ENCODE results near the gene B3GAT2.

Gene B3GAT2

GRCh38 chr6:70956451-70957283 is at the start of gene B3GAT2:
Gene B3GAT2 (minus strand): TSS chr6:70957060. CDS start chr6:70956429, 631 bp downstream.
- peak within 1 kb of the TSS; percentile 81 for H2AFZ ChIP-seq (ENCODE audit: low read depth, low read length)
- no peaks in the 10 kb centered on the region for H3K9me3 ChIP-seq (ENCODE audit: low read length)
- H3K27me3 ChIP-seq (ENCODE audit: insufficient read depth, low read length): peaks cover 66% of the 10 kb centered on the region
- H3K4me1 ChIP-seq (ENCODE audit: insufficient read depth, low read length): peaks cover 13% of the 10 kb centered on the region
- H3K36me3 ChIP-seq (ENCODE audit: insufficient read depth, low read length): no peaks in the 10 kb centered on the region
- H3K4me3 ChIP-seq (ENCODE audit: low read length): peak within 1 kb of the TSS; percentile 53

GRCh38 chr6:70998148-70998547 is 41.3 kb upstream of the B3GAT2 start:
- Histone ChIP-seq H3K36me3 (ENCODE audit: insufficient read depth, low read length) (no peaks in the 10 kb centered on the region), H3K4me3 (ENCODE audit: low read length) (no peak overlapping the region), H3K9me3 (ENCODE audit: low read length) (no peaks in the 10 kb centered on the region), H2AFZ (ENCODE audit: low read depth, low read length) (no peak overlapping the region), H3K4me1 (ENCODE audit: insufficient read depth, low read length) (no peaks in the 10 kb centered on the region), H3K27me3 (ENCODE audit: insufficient read depth, low read length) (no peaks in the 10 kb centered on the region)

GRCh38 chr6:70997379-70997778 is 40.5 kb upstream of the B3GAT2 start:
- H3K4me3 ChIP-seq (ENCODE audit: low read length): no peak overlapping the region
- no peak overlapping the region for H2AFZ ChIP-seq (ENCODE audit: low read depth, low read length)
- no peaks in the 10 kb centered on the region for H3K27me3 ChIP-seq (ENCODE audit: insufficient read depth, low read length)

GRCh38 chr6:70996106-70996505 is 39.2 kb upstream of the B3GAT2 start:
- H3K36me3 ChIP-seq (ENCODE audit: insufficient read depth, low read length): no peaks in the 10 kb centered on the region
- no peak overlapping the region for H3K4me3 ChIP-seq (ENCODE audit: low read length)
- no peaks in the 10 kb centered on the region for H3K27me3 ChIP-seq (ENCODE audit: insufficient read depth, low read length)
- H3K4me1 ChIP-seq (ENCODE audit: insufficient read depth, low read length): no peaks in the 10 kb centered on the region
- H2AFZ ChIP-seq (ENCODE audit: low read depth, low read length): no peak overlapping the region
- H3K9me3 ChIP-seq (ENCODE audit: low read length): no peaks in the 10 kb centered on the region

More at GRCh38 chr6:70997379-70997778, 40.5 kb upstream of the B3GAT2 start:
- no peaks in the 10 kb centered on the region for H3K4me1 ChIP-seq (ENCODE audit: insufficient read depth, low read length)
- H3K36me3 ChIP-seq (ENCODE audit: insufficient read depth, low read length): no peaks in the 10 kb centered on the region
- no peaks in the 10 kb centered on the region for H3K9me3 ChIP-seq (ENCODE audit: low read length)

GRCh38 chr6:70995411-70995810 is 38.6 kb upstream of the B3GAT2 start:
- Histone ChIP-seq H3K27me3 (ENCODE audit: insufficient read depth, low read length) (no peaks in the 10 kb centered on the region), H3K4me1 (ENCODE audit: insufficient read depth, low read length) (no peaks in the 10 kb centered on the region), H3K4me3 (ENCODE audit: low read length) (no peak overlapping the region), H3K9me3 (ENCODE audit: low read length) (no peaks in the 10 kb centered on the region), H2AFZ (ENCODE audit: low read depth, low read length) (no peak overlapping the region), H3K36me3 (ENCODE audit: insufficient read depth, low read length) (no peaks in the 10 kb centered on the region)

- Histone ChIP-seq H3K4me3 (ENCODE audit: low read length) (no peak overlapping the region), H3K36me3 (ENCODE audit: insufficient read depth, low read length) (no peaks in the 10 kb centered on the region), H2AFZ (ENCODE audit: low read depth, low read length) (no peak overlapping the region), H3K27me3 (ENCODE audit: insufficient read depth, low read length) (no peaks in the 10 kb centered on the region), H3K4me1 (ENCODE audit: insufficient read depth, low read length) (no peaks in the 10 kb centered on the region), H3K9me3 (ENCODE audit: low read length) (no peaks in the 10 kb centered on the region)
Observed at GRCh38 chr6:70991253-70991652, 34.4 kb upstream of the B3GAT2 start.

- no peak overlapping the region for H3K4me3 ChIP-seq (ENCODE audit: low read length)
- no peaks in the 10 kb centered on the region for H3K4me1 ChIP-seq (ENCODE audit: insufficient read depth, low read length)
- H3K36me3 ChIP-seq (ENCODE audit: insufficient read depth, low read length): no peaks in the 10 kb centered on the region
- no peaks in the 10 kb centered on the region for H3K9me3 ChIP-seq (ENCODE audit: low read length)
- no peak overlapping the region for H2AFZ ChIP-seq (ENCODE audit: low read depth, low read length)
- H3K27me3 ChIP-seq (ENCODE audit: insufficient read depth, low read length): no peaks in the 10 kb centered on the region
Observed at GRCh38 chr6:70985156-70985555, 28.3 kb upstream of the B3GAT2 start.

- no peaks in the 10 kb centered on the region for H3K9me3 ChIP-seq (ENCODE audit: low read length)
- no peak overlapping the region for H3K4me3 ChIP-seq (ENCODE audit: low read length)
- H2AFZ ChIP-seq (ENCODE audit: low read depth, low read length): no peak overlapping the region
- no peaks in the 10 kb centered on the region for H3K36me3 ChIP-seq (ENCODE audit: insufficient read depth, low read length)
- no peaks in the 10 kb centered on the region for H3K4me1 ChIP-seq (ENCODE audit: insufficient read depth, low read length)
- no peaks in the 10 kb centered on the region for H3K27me3 ChIP-seq (ENCODE audit: insufficient read depth, low read length)
Observed at GRCh38 chr6:70982747-70983146, 25.9 kb upstream of the B3GAT2 start.

GRCh38 chr6:70980727-70981126 is 23.9 kb upstream of the B3GAT2 start:
- H3K4me1 ChIP-seq (ENCODE audit: insufficient read depth, low read length): no peaks in the 10 kb centered on the region
- H3K9me3 ChIP-seq (ENCODE audit: low read length): no peaks in the 10 kb centered on the region
- H3K36me3 ChIP-seq (ENCODE audit: insufficient read depth, low read length): no peaks in the 10 kb centered on the region
- no peaks in the 10 kb centered on the region for H3K27me3 ChIP-seq (ENCODE audit: insufficient read depth, low read length)
- no peak overlapping the region for H3K4me3 ChIP-seq (ENCODE audit: low read length)
- H2AFZ ChIP-seq (ENCODE audit: low read depth, low read length): no peak overlapping the region

- no peaks in the 10 kb centered on the region for H3K27me3 ChIP-seq (ENCODE audit: insufficient read depth, low read length)
- no peaks in the 10 kb centered on the region for H3K9me3 ChIP-seq (ENCODE audit: low read length)
- H2AFZ ChIP-seq (ENCODE audit: low read depth, low read length): no peak overlapping the region
- H3K4me1 ChIP-seq (ENCODE audit: insufficient read depth, low read length): no peaks in the 10 kb centered on the region
- H3K4me3 ChIP-seq (ENCODE audit: low read length): no peak overlapping the region
- H3K36me3 ChIP-seq (ENCODE audit: insufficient read depth, low read length): no peaks in the 10 kb centered on the region
Observed at GRCh38 chr6:70973604-70974003, 16.7 kb upstream of the B3GAT2 start.

GRCh38 chr6:70967049-70967448 is 10.2 kb upstream of the B3GAT2 start:
- Histone ChIP-seq H3K4me1 (ENCODE audit: insufficient read depth, low read length) (no peaks in the 10 kb centered on the region), H3K36me3 (ENCODE audit: insufficient read depth, low read length) (no peaks in the 10 kb centered on the region), H3K9me3 (ENCODE audit: low read length) (no peaks in the 10 kb centered on the region), H2AFZ (ENCODE audit: low read depth, low read length) (no peak overlapping the region), H3K4me3 (ENCODE audit: low read length) (no peak overlapping the region), H3K27me3 (ENCODE audit: insufficient read depth, low read length) (no peaks in the 10 kb centered on the region)

- H3K27me3 ChIP-seq (ENCODE audit: insufficient read depth, low read length): peaks cover 63% of the 10 kb centered on the region
- H3K4me1 ChIP-seq (ENCODE audit: insufficient read depth, low read length): peaks cover 13% of the 10 kb centered on the region
- H3K4me3 ChIP-seq (ENCODE audit: low read length): peak overlapping the region; percentile 53
- H3K9me3 ChIP-seq (ENCODE audit: low read length): no peaks in the 10 kb centered on the region
- peak overlapping the region; percentile 81 for H2AFZ ChIP-seq (ENCODE audit: low read depth, low read length)
- H3K36me3 ChIP-seq (ENCODE audit: insufficient read depth, low read length): no peaks in the 10 kb centered on the region
Observed at GRCh38 chr6:70957284-70957617, 391 bp upstream of the B3GAT2 start.

- no peaks in the 10 kb centered on the region for H3K9me3 ChIP-seq (ENCODE audit: low read length)
- H2AFZ ChIP-seq (ENCODE audit: low read depth, low read length): peak overlapping the region; percentile 81
- no peaks in the 10 kb centered on the region for H3K36me3 ChIP-seq (ENCODE audit: insufficient read depth, low read length)
- H3K27me3 ChIP-seq (ENCODE audit: insufficient read depth, low read length): peaks cover 67% of the 10 kb centered on the region
- H3K4me3 ChIP-seq (ENCODE audit: low read length): peak overlapping the region; percentile 53
- peaks cover 13% of the 10 kb centered on the region for H3K4me1 ChIP-seq (ENCODE audit: insufficient read depth, low read length)
Observed at GRCh38 chr6:70956191-70956450, 739 bp downstream of the B3GAT2 start.

Data from neuron (in vitro differentiated cells).